ENCODE results near the gene DHX34. TPM values are rescaled to one million over a fixed set of nuclear protein-coding genes. Genes with fewer than 3 reads are reported as not detected.

Gene DHX34
- total and polyA plus RNA-seq, 2 donors (not counting 1 experiment from before 2014, with no cell fraction given) = 2.6 to 8.3 TPM

DNA sequence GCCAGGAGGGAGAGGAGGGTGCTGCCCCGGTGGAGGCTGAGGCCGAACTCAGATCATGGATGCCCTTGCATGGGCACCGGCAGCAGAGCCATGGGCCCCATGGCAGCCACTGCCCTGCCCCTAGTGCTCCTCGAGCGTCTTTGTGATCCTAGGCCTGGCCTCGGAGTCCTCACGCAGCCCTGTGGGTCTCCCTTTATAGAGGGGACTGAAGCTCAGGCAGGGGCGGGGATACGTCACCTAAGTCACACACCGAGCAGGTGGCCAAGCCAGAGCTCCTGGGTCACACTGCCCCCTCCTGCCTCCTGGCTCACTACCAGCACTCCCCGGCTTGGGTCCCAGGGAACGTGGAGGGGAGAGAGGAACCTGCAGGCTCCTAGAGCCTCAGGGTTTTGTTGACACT, 28.7 kb downstream of the DHX34 start:
- no peak for TF ChIP-seq EZH2 (IDR thresholded peaks at IDR 0.05; ENCODE audit: low read length, missing control alignments)
- TF ChIP-seq, protein P1, sequence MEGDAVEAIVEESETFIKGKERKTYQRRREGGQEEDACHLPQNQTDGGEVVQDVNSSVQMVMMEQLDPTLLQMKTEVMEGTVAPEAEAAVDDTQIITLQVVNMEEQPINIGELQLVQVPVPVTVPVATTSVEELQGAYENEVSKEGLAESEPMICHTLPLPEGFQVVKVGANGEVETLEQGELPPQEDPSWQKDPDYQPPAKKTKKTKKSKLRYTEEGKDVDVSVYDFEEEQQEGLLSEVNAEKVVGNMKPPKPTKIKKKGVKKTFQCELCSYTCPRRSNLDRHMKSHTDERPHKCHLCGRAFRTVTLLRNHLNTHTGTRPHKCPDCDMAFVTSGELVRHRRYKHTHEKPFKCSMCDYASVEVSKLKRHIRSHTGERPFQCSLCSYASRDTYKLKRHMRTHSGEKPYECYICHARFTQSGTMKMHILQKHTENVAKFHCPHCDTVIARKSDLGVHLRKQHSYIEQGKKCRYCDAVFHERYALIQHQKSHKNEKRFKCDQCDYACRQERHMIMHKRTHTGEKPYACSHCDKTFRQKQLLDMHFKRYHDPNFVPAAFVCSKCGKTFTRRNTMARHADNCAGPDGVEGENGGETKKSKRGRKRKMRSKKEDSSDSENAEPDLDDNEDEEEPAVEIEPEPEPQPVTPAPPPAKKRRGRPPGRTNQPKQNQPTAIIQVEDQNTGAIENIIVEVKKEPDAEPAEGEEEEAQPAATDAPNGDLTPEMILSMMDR (conservative IDR thresholded peaks at IDR 0.05 in 1 of 2, IDR thresholded peaks at IDR 0.05 in 1 of 2; ENCODE audit: low read depth in 1 of 2, low read length in 2 of 2) = no peak
- H3K4me2 ChIP-seq (ENCODE audit: extremely low read depth, insufficient read depth, low read length) = no peak overlapping the region
- H3K27me3 ChIP-seq (ENCODE audit: control insufficient read depth, insufficient read depth, low read length) = no peaks in the 10 kb centered on the region
- H3K27ac ChIP-seq (ENCODE audit: insufficient read depth, low read length) = no peak overlapping the region
- no peaks in the 10 kb centered on the region for H3K79me2 ChIP-seq (ENCODE audit: control insufficient read depth, insufficient read depth, low read length)
- H3K4me3 ChIP-seq (replicated peaks in 1 of 4; ENCODE audit: control extremely low read depth in 1 of 4, insufficient read depth in 1 of 4, low read depth in 3 of 4, low read length in 4 of 4) = no peak overlapping the region
- H3K4me1 ChIP-seq (ENCODE audit: control insufficient read depth, extremely low read depth, insufficient read depth, low read length) = no peaks in the 10 kb centered on the region
- peaks cover 38% of the 10 kb centered on the region for H3K36me3 ChIP-seq (ENCODE audit: control insufficient read depth, insufficient read depth, low read length)
- H4K20me1 ChIP-seq (ENCODE audit: control insufficient read depth, extremely low read depth, insufficient read depth, low read length) = no peaks in the 10 kb centered on the region
- no peak overlapping the region for H2AFZ ChIP-seq (ENCODE audit: low read length)
- no peak for DNase-seq (ENCODE audit: low read depth in 2 of 2)
- H3K9me3 ChIP-seq (ENCODE audit: control insufficient read depth, insufficient read depth, low read depth, low read length) = no peaks in the 10 kb centered on the region
- H3K9ac ChIP-seq (ENCODE audit: insufficient read depth, low read length) = no peak overlapping the region

GRCh38 chr19:47378246-47378645, 29.1 kb downstream of the DHX34 start:
- H3K4me1 ChIP-seq (ENCODE audit: control insufficient read depth, extremely low read depth, insufficient read depth, low read length) = no peaks in the 10 kb centered on the region
- no peak overlapping the region for H3K4me3 ChIP-seq (replicated peaks in 1 of 4; ENCODE audit: control extremely low read depth in 1 of 4, insufficient read depth in 1 of 4, low read depth in 3 of 4, low read length in 4 of 4)
- no peaks in the 10 kb centered on the region for H3K9me3 ChIP-seq (ENCODE audit: control insufficient read depth, insufficient read depth, low read depth, low read length)
- H3K27ac ChIP-seq (ENCODE audit: insufficient read depth, low read length) = no peak overlapping the region
- no peaks in the 10 kb centered on the region for H3K79me2 ChIP-seq (ENCODE audit: control insufficient read depth, insufficient read depth, low read length)
- no peak overlapping the region for H3K9ac ChIP-seq (ENCODE audit: insufficient read depth, low read length)
- H2AFZ ChIP-seq (ENCODE audit: low read length) = no peak overlapping the region
- H3K36me3 ChIP-seq (ENCODE audit: control insufficient read depth, insufficient read depth, low read length) = peaks cover 38% of the 10 kb centered on the region
- DNase-seq (ENCODE audit: low read depth in 2 of 2) = no peak
- H3K4me2 ChIP-seq (ENCODE audit: extremely low read depth, insufficient read depth, low read length) = no peak overlapping the region
- H4K20me1 ChIP-seq (ENCODE audit: control insufficient read depth, extremely low read depth, insufficient read depth, low read length) = no peaks in the 10 kb centered on the region
- no peak for TF ChIP-seq EZH2 (IDR thresholded peaks at IDR 0.05; ENCODE audit: low read length, missing control alignments)
- no peaks in the 10 kb centered on the region for H3K27me3 ChIP-seq (ENCODE audit: control insufficient read depth, insufficient read depth, low read length)

- DNase-seq (ENCODE audit: low read depth in 2 of 2) = no peak
- H3K79me2 ChIP-seq (ENCODE audit: control insufficient read depth, insufficient read depth, low read length) = no peaks in the 10 kb centered on the region
- TF ChIP-seq, protein P1 (conservative IDR thresholded peaks at IDR 0.05 in 1 of 2, IDR thresholded peaks at IDR 0.05 in 1 of 2; ENCODE audit: low read depth in 1 of 2, low read length in 2 of 2) = no peak
- TF ChIP-seq EZH2 (IDR thresholded peaks at IDR 0.05; ENCODE audit: low read length, missing control alignments) = no peak
- peaks cover 31% of the 10 kb centered on the region for H3K36me3 ChIP-seq (ENCODE audit: control insufficient read depth, insufficient read depth, low read length)
- H3K4me3 ChIP-seq (replicated peaks in 1 of 4; ENCODE audit: control extremely low read depth in 1 of 4, insufficient read depth in 1 of 4, low read depth in 3 of 4, low read length in 4 of 4) = no peak overlapping the region
- no peaks in the 10 kb centered on the region for H3K9me3 ChIP-seq (ENCODE audit: control insufficient read depth, insufficient read depth, low read depth, low read length)
- H3K27me3 ChIP-seq (ENCODE audit: control insufficient read depth, insufficient read depth, low read length) = no peaks in the 10 kb centered on the region
- H3K4me2 ChIP-seq (ENCODE audit: extremely low read depth, insufficient read depth, low read length) = no peak overlapping the region
- H3K4me1 ChIP-seq (ENCODE audit: control insufficient read depth, extremely low read depth, insufficient read depth, low read length) = no peaks in the 10 kb centered on the region
- no peak overlapping the region for H2AFZ ChIP-seq (ENCODE audit: low read length)
- H4K20me1 ChIP-seq (ENCODE audit: control insufficient read depth, extremely low read depth, insufficient read depth, low read length) = no peaks in the 10 kb centered on the region
- H3K9ac ChIP-seq (ENCODE audit: insufficient read depth, low read length) = no peak overlapping the region
- no peak overlapping the region for H3K27ac ChIP-seq (ENCODE audit: insufficient read depth, low read length)
Measured at GRCh38 chr19:47379381-47379938, 30.3 kb downstream of the DHX34 start.

Data from fibroblast of lung (primary cell).